HCT116 (cell line): Measurements from ENCODE around the gene NFASC. TPM values are rescaled to one million over a fixed set of nuclear protein-coding genes. Genes with fewer than 3 reads are reported as not detected.

ENCODE experiments used
- ATAC-seq: fragments of 200-7000 bp; cut with Tn5 transposase; 2 replicates; pipeline ENCODE4 v1.9.1; 2020; ENCODE audit warnings: mild to moderate bottlenecking, moderate library complexity
- BruUV-seq: library from RNA; stranded (reverse); fragments of 400-500 nt; replicated peaks from 2 replicates; lab custom pipeline; 2021; lab: Mats Ljungman, UMichigan
- CTCF ChIA-PET: fragments of 300-600 bp; sonication (Branson Sonifier 250); formaldehyde crosslinking; loops from one replicate; lab custom pipeline; 2021; ENCODE audit warnings: antibody characterized with exemption; lab: Charles Lee
- POLR2A ChIA-PET: fragments of 300-600, 350-600 bp; sonication (Branson Sonifier 250); formaldehyde crosslinking; loops from one replicate; lab custom pipeline; 2021; ENCODE audit warnings: antibody characterized with exemption; lab: Charles Lee
- RAD21 ChIA-PET, 2 experiments: fragments of 300-600 bp; sonication (Branson Sonifier 250); formaldehyde crosslinking; loops; one replicate each; lab custom pipeline; 2023; ENCODE audit warnings: low total read pairs in 2 of 2; ENCODE audit not compliant: uncharacterized antibody in 2 of 2, unreplicated experiment in 2 of 2, low non-redundant PET in 1 of 2; lab: Charles Lee
- DNase-seq: peaks from one replicate; pipeline ENCODE4 v3.0.0-alpha.2; 2010; ENCODE audit warnings: low read depth, low spot score
- H2AFZ ChIP-seq: fragments of 200-600 bp; shearing (Covaris generic), sonication (generic); 2 replicates; pipeline ENCODE4 v1.6.1; 2017; ENCODE audit warnings: low read depth, mixed run types, mixed read lengths, antibody characterized with exemption, low read length; ENCODE audit not compliant: poor library complexity, severe bottlenecking
- H3K27ac ChIP-seq: 2 replicates; pipeline ENCODE4 v1.5.1; 2012; ENCODE audit warnings: low read depth, low read length
- H3K27me3 ChIP-seq: fragments of 200-600 bp; sonication (generic); 2 replicates; pipeline ENCODE4 v1.6.1; 2016; ENCODE audit warnings: mixed run types, low read length, mixed read lengths; ENCODE audit not compliant: insufficient read depth
- H3K36me3 ChIP-seq, 2 experiments: fragments of 200-500 bp in 1 of 2; fragments of 200-600 bp in 1 of 2; sonication (Bioruptor generic) in 1 of 2; sonication (generic) in 1 of 2; 2 replicates each; pipeline versions ENCODE4 v1.5.1 to v1.6.1; 2014 to 2016; ENCODE audit warnings: low read length in 2 of 2, inconsistent platforms in 1 of 2, mixed read lengths in 1 of 2, mixed run types in 1 of 2; ENCODE audit not compliant: insufficient read depth in 2 of 2, control insufficient read depth in 1 of 2
- H3K4me1 ChIP-seq, 2 experiments: fragments of 200-600 bp in 1 of 2; sonication (generic) in 1 of 2; 2 replicates each; pipeline versions ENCODE4 v1.5.1 to v1.6.1; 2012 to 2017; ENCODE audit warnings: low read length in 2 of 2, inconsistent platforms in 1 of 2, mild to moderate bottlenecking in 1 of 2, mixed read lengths in 1 of 2, mixed run types in 1 of 2, moderate library complexity in 1 of 2; ENCODE audit not compliant: insufficient read depth in 2 of 2, control insufficient read depth in 1 of 2
- H3K4me2 ChIP-seq: fragments of 200-600 bp; sonication (generic); 2 replicates; pipeline ENCODE4 v1.6.1; 2017; ENCODE audit warnings: mixed run types, low read length, mixed read lengths
- H3K4me3 ChIP-seq, 2 experiments: fragments of 200-600 bp in 1 of 2; sonication (generic) in 1 of 2; replicated peaks in 1 of 2; 2 replicates each; pipeline ENCODE4 v1.5.1; 2011 to 2016; ENCODE audit warnings: low read length in 2 of 2, control low read depth in 1 of 2, low read depth in 1 of 2, mild to moderate bottlenecking in 1 of 2, mixed read lengths in 1 of 2, mixed run types in 1 of 2
- H3K79me2 ChIP-seq: fragments of 200-600 bp; sonication (generic); 2 replicates; pipeline ENCODE4 v1.6.1; 2017; ENCODE audit warnings: mild to moderate bottlenecking, mixed run types, low read length, moderate library complexity, mixed read lengths; ENCODE audit not compliant: insufficient read depth
- H3K9ac ChIP-seq: fragments of 200-600 bp; sonication (generic); 2 replicates; pipeline ENCODE4 v1.6.1; 2016; ENCODE audit warnings: low read length, mixed read lengths
- H3K9me2 ChIP-seq: fragments of 200-600 bp; sonication (generic), shearing (Covaris generic); 2 replicates; pipeline ENCODE4 v1.6.1; 2017; ENCODE audit warnings: mixed run types, mild to moderate bottlenecking, moderate library complexity; ENCODE audit not compliant: insufficient read depth
- H3K9me3 ChIP-seq, 2 experiments: fragments of 200-500 bp in 1 of 2; fragments of 200-600 bp in 1 of 2; sonication (Bioruptor generic) in 1 of 2; sonication (generic) in 1 of 2; 2 replicates each; pipeline ENCODE4 v1.6.1; 2014 to 2017; ENCODE audit warnings: low read length in 2 of 2, mixed read lengths in 2 of 2, inconsistent platforms in 1 of 2, low read depth in 1 of 2, mild to moderate bottlenecking in 1 of 2, mixed run types in 1 of 2, moderate library complexity in 1 of 2; ENCODE audit not compliant: control insufficient read depth in 1 of 2, insufficient read depth in 1 of 2
- H4K20me1 ChIP-seq: fragments of 200-600 bp; sonication (generic), shearing (Covaris generic); 2 replicates; pipeline ENCODE4 v1.6.1; 2017; ENCODE audit warnings: mixed run types, mild to moderate bottlenecking, moderate library complexity; ENCODE audit not compliant: insufficient read depth
- CEBPB ChIP-seq: IDR thresholded peaks from 2 replicates; pipeline ENCODE4 v1.6.1; 2012; ENCODE audit warnings: low read depth
- EZH2 ChIP-seq: fragments of 200-600 bp; sonication (generic); IDR thresholded peaks from 2 replicates; pipeline ENCODE4 v1.6.1; 2017; ENCODE audit warnings: antibody characterized with exemption, mixed run types
- EZH2phosphoT487 ChIP-seq: fragments of 200-600 bp; IDR thresholded peaks from 2 replicates; pipeline ENCODE4 v1.6.1; 2018; ENCODE audit warnings: antibody characterized with exemption, borderline replicate concordance
- JUND ChIP-seq: IDR thresholded peaks from 2 replicates; pipeline ENCODE4 v1.6.1; 2012
- MAX ChIP-seq: IDR thresholded peaks from 2 replicates; pipeline ENCODE4 v1.6.1; 2012
- SRF ChIP-seq: IDR thresholded peaks from 2 replicates; pipeline ENCODE4 v1.6.1; 2012; ENCODE audit warnings: low read depth
- ZFX ChIP-seq: fragments of 450-650 bp; IDR thresholded peaks from 2 replicates; pipeline ENCODE4 v1.6.1; 2017
- intact Hi-C: fragments of 100-400 bp; cut with micrococcal nuclease; formaldehyde crosslinking; loops from 2 replicates; pipeline ENCODE4 v1.10.0; 2022
- total RNA-seq: library from RNA; stranded (reverse); gene quantifications from one replicate; pipeline ENCODE4 v1.2.1, GENCODE V29; 2021; ENCODE audit not compliant: unreplicated experiment

The NFASC gene
- total RNA-seq, 1 experiment from 2014 or later: 0.57 TPM

DNA sequence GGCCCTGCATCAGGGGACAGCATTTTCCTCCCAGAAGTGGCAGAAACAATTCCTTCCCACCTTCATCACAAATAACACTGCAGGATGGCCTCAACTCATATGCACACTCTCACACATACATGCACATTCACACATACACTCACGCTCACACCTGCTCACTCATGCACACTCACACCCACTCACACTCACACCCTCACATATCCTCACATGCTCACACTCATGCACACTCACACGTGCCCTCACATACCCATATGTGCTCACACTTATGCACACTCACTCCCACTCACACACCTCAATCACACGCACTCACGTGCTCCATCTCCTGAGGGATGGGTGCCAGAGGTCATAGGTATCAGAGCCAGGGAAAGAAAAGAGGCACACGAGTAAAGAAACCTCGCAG is 77.1 kb downstream of the NFASC start:
- H3K4me2 ChIP-seq: no peak overlapping the region
- H3K27ac ChIP-seq: no peak overlapping the region
- H3K36me3 ChIP-seq: no peaks in the 10 kb centered on the region
- no peaks in the 10 kb centered on the region for H3K9me3 ChIP-seq
- H3K4me1 ChIP-seq: no peaks in the 10 kb centered on the region
- H3K9me2 ChIP-seq: no peaks in the 10 kb centered on the region
- TF ChIP-seq SRF (no peak), MAX (no peak), CEBPB (no peak), ZFX (no peak), EZH2 (no peak)
- no peaks in the 10 kb centered on the region for H4K20me1 ChIP-seq
- RAD21 ChIA-PET: no interaction called here
- BruUV-seq: no TSS peak
- CTCF ChIA-PET: interaction anchor here (1.1 kb wide), 1 partner anchor 140 kb away, joined by 3 read pairs; no protein-coding TSS in a partner anchor
- peaks cover 20% of the 10 kb centered on the region; the same call in 1 of the 2 replicates for H3K27me3 ChIP-seq
- H3K9ac ChIP-seq: no peak overlapping the region
- DNase-seq (no peak), ATAC-seq (no peak)
- H3K4me3 ChIP-seq: no peak overlapping the region
- intact Hi-C loops: loop anchor here (10.0 kb wide), 1 partner anchor 383 kb away; no protein-coding TSS in a partner anchor
- no peak overlapping the region for H2AFZ ChIP-seq
- POLR2A ChIA-PET: no interaction called here
- no peaks in the 10 kb centered on the region for H3K79me2 ChIP-seq

- no peak; the same call in 1 of the 2 replicates for ATAC-seq
Measured at GRCh38 chr1:204950353-204951001, 79.8 kb downstream of the NFASC start.

More at GRCh38 chr1:204950353-204951001, 79.8 kb downstream of the NFASC start:
- H3K9me2 ChIP-seq: no peaks in the 10 kb centered on the region
- no peaks in the 10 kb centered on the region for H4K20me1 ChIP-seq
- H3K4me1 ChIP-seq: no peaks in the 10 kb centered on the region
- H3K9ac ChIP-seq: no peak overlapping the region
- ChIA-PET RAD21 (no interaction called here), POLR2A (no interaction called here), CTCF (interaction anchor here (0.7 kb wide), 1 partner anchor 375 kb away, joined by 4 read pairs; no protein-coding TSS in a partner anchor)
- H3K27ac ChIP-seq: no peak overlapping the region
- no TSS peak for BruUV-seq
- H3K9me3 ChIP-seq: no peaks in the 10 kb centered on the region
- DNase-seq: no peak
- H2AFZ ChIP-seq: no peak overlapping the region
- no peaks in the 10 kb centered on the region for H3K79me2 ChIP-seq
- H3K4me3 ChIP-seq: no peak overlapping the region
- H3K36me3 ChIP-seq: no peaks in the 10 kb centered on the region
- TF ChIP-seq EZH2phosphoT487 (no peak), JUND (no peak)
- H3K27me3 ChIP-seq: peaks cover 22% of the 10 kb centered on the region
- H3K4me2 ChIP-seq: no peak overlapping the region
- intact Hi-C loops: no loop called here
